Sigmoid colon (tissue), 7 donors: Measurements from ENCODE around the gene IGSF9B. TPM values are rescaled to one million over a fixed set of nuclear protein-coding genes. Genes with fewer than 3 reads are reported as not detected.

Source experiments
- DNase-seq: peaks from one replicate; pipeline ENCODE4 v3.0.0-alpha.2; 2019
- H3K27ac ChIP-seq, 4 donors: fragments of 200-600 bp; sonication (generic); one replicate each; pipeline ENCODE4 v1.5.1; 2016 to 2019; ENCODE audit warnings: mild to moderate bottlenecking in 1 of 4
- H3K27me3 ChIP-seq, 3 donors: fragments of 200-600 bp; sonication (generic); one replicate each; pipeline ENCODE4 v1.5.1; 2019; ENCODE audit warnings: mild to moderate bottlenecking in 1 of 3
- H3K36me3 ChIP-seq, 4 donors: fragments of 200-600 bp; sonication (generic); one replicate each; pipeline ENCODE4 v1.5.1; 2016 to 2019
- H3K4me1 ChIP-seq, 4 donors: fragments of 200-600 bp; sonication (generic); one replicate each; pipeline ENCODE4 v1.5.1; 2017 to 2019
- H3K4me3 ChIP-seq, 4 donors: fragments of 200-600 bp; sonication (generic); one replicate each; pipeline ENCODE4 v1.5.1; 2017 to 2019; ENCODE audit warnings: mild to moderate bottlenecking in 2 of 4, moderate library complexity in 1 of 4
- H3K9me3 ChIP-seq, 4 donors: fragments of 200-600 bp in 3 of 4; sonication (generic) in 3 of 4; one replicate each; pipeline versions ENCODE4 v1.5.1 to v1.6.1; 2013 to 2019
- EP300 ChIP-seq, 4 donors: sonication (generic); formaldehyde crosslinking; IDR thresholded peaks; one replicate each; pipeline ENCODE4 v1.6.1; 2017; ENCODE audit warnings: antibody characterized with exemption in 4 of 4
- POLR2A ChIP-seq, 2 donors: fragments of 450-650 bp; IDR thresholded peaks; one replicate each; pipeline ENCODE4 v1.6.1; 2016; ENCODE audit warnings: antibody characterized with exemption in 2 of 2, mild to moderate bottlenecking in 2 of 2, moderate library complexity in 2 of 2
- POLR2AphosphoS5 ChIP-seq, 4 donors: sonication (generic); formaldehyde crosslinking; IDR thresholded peaks; one replicate each; pipeline ENCODE4 v1.6.1; 2017; ENCODE audit warnings: antibody characterized with exemption in 4 of 4
- WGBS, 2 donors: extraction: QIAGEN DNeasy Blood & Tissue Kit; methylation state at CpG; one replicate each; pipeline ENCODE4 v1.1.7; 2013; 5-methylcytosine and 5-hydroxymethylcytosine counted together
- intact Hi-C: fragments of 100-400 bp; cut with DNase I; formaldehyde crosslinking; loops from one replicate; pipeline ENCODE4 v1.15.1; 2023
- polyA plus RNA-seq, 3 donors: library from polyadenylated mRNA; stranded (reverse); fragments of 200-250 nt; gene quantifications; one replicate each; pipeline ENCODE4 v1.2.3, GENCODE V29; 2013
- total RNA-seq, 4 donors: library from RNA; depleted of rRNA; stranded (reverse); fragments of >200 nt; gene quantifications; one replicate each; pipeline ENCODE4 v1.1.0, GENCODE V29; 2016
- TF ChIP-seq, protein P1 (sequence below), 4 experiments: fragments of 450-650 bp in 3 of 4; fragments of 200-600 bp in 1 of 4; IDR thresholded peaks; one replicate each; pipeline ENCODE4 v1.5.1; 2016 to 2019; ENCODE audit warnings: antibody characterized with exemption in 4 of 4, mild to moderate bottlenecking in 3 of 4, moderate library complexity in 2 of 4
- donor health status: healthy with polysubstance abuse.
- donor health status: Bipolar disorder and iron deficiency.
- donor health status: healthy.

IGSF9B gene
- total and polyA plus RNA-seq, 7 donors = under 0.01 to 53.7 (median 14.8) TPM; not detected in 1

DNA sequence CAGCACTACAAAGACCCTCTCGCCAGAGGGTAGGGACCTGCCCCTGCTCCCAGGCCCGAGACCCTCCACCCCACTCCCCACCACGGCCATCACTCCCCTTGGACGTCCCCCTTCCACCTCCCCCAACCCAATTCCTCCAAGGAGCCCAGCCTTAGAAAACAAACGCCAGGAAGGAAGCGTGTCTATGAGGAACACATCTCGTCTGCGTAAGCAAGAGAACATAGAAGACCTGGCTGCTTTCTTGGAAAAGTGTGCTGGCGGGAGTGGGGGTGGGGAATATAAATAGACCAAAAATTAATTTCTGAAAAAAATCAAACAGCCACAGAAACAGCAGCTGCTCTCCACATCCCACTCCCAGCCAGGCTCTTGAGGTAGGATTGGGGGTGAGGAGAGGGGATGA, 23.9 kb upstream of the IGSF9B start:
- H3K9me3 ChIP-seq = no peaks in the 10 kb centered on the region
- DNase-seq = no peak
- no peaks in the 10 kb centered on the region for H3K4me1 ChIP-seq
- WGBS, 2 donors = 45 to 51% methylated on average over 9 of the region's 9 CpGs
- peak overlapping the region in 1 of 4 donors; percentile 14 for H3K27ac ChIP-seq
- intact Hi-C loops = no loop called here
- TF ChIP-seq POLR2A (IDR thresholded peaks at IDR 0.05) (no peak), POLR2AphosphoS5 (IDR thresholded peaks at IDR 0.05) (no peak), EP300 (IDR thresholded peaks at IDR 0.05) (no peak)
- TF ChIP-seq, protein P1, sequence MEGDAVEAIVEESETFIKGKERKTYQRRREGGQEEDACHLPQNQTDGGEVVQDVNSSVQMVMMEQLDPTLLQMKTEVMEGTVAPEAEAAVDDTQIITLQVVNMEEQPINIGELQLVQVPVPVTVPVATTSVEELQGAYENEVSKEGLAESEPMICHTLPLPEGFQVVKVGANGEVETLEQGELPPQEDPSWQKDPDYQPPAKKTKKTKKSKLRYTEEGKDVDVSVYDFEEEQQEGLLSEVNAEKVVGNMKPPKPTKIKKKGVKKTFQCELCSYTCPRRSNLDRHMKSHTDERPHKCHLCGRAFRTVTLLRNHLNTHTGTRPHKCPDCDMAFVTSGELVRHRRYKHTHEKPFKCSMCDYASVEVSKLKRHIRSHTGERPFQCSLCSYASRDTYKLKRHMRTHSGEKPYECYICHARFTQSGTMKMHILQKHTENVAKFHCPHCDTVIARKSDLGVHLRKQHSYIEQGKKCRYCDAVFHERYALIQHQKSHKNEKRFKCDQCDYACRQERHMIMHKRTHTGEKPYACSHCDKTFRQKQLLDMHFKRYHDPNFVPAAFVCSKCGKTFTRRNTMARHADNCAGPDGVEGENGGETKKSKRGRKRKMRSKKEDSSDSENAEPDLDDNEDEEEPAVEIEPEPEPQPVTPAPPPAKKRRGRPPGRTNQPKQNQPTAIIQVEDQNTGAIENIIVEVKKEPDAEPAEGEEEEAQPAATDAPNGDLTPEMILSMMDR (IDR thresholded peaks at IDR 0.05) = no peak
- no peaks in the 10 kb centered on the region for H3K36me3 ChIP-seq
- no peak overlapping the region for H3K4me3 ChIP-seq
- H3K27me3 ChIP-seq = peaks cover 0 to 4% (median 0%) of the 10 kb centered on the region in 3 donors

DNA sequence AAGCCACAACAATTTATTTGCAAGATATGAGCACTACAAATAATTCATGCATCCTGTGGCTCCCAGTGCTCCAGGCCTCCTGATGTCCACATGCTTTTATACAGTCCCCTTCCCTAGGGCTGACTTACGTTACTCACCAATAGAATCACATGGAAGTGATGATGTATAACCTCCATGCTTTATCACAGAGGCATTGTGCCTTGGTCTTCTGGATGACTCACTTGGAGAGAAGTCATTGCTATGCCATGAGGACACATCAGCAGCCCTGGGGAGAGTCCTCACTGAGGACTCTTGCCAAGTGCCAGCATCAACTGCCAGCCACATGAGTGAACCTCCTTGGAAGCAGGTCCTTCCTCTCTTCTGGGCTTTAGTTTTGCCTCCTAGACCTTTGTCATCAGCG, 22.0 kb upstream of the IGSF9B start:
- H3K4me1 ChIP-seq = no peaks in the 10 kb centered on the region
- H3K27ac ChIP-seq = no peak overlapping the region
- TF ChIP-seq, protein P1 (IDR thresholded peaks at IDR 0.05) = no peak
- no peak for TF ChIP-seq EP300 (IDR thresholded peaks at IDR 0.05)
- no peak for TF ChIP-seq POLR2AphosphoS5 (IDR thresholded peaks at IDR 0.05)
- no peak for TF ChIP-seq POLR2A (IDR thresholded peaks at IDR 0.05)
- no peak for DNase-seq
- intact Hi-C loops = no loop called here
- H3K9me3 ChIP-seq = no peaks in the 10 kb centered on the region
- peaks cover 0 to 4% (median 0%) of the 10 kb centered on the region in 3 donors for H3K27me3 ChIP-seq
- H3K36me3 ChIP-seq = no peaks in the 10 kb centered on the region
- 85 to 89% methylated on average over 2 of the region's 2 CpGs for WGBS, 2 donors
- H3K4me3 ChIP-seq = no peak overlapping the region

- intact Hi-C loops = no loop called here
- no peaks in the 10 kb centered on the region for H3K4me1 ChIP-seq
- H3K9me3 ChIP-seq = no peaks in the 10 kb centered on the region
- DNase-seq = no peak
- TF ChIP-seq POLR2A (IDR thresholded peaks at IDR 0.05) = no peak
- TF ChIP-seq EP300 (IDR thresholded peaks at IDR 0.05) = no peak
- TF ChIP-seq, protein P1 (IDR thresholded peaks at IDR 0.05) = no peak
- TF ChIP-seq POLR2AphosphoS5 (IDR thresholded peaks at IDR 0.05) = no peak
- H3K27ac ChIP-seq = no peak overlapping the region
- no peaks in the 10 kb centered on the region for H3K36me3 ChIP-seq
- H3K27me3 ChIP-seq = peaks cover 0 to 4% (median 0%) of the 10 kb centered on the region in 3 donors
- WGBS, 2 donors = 54 to 72% methylated on average over 10 of the region's 10 CpGs
- H3K4me3 ChIP-seq = no peak overlapping the region
Observed at GRCh38 chr11:133977067-133977677, 20.4 kb upstream of the IGSF9B start.

- peaks cover 0 to 2% (median 0%) of the 10 kb centered on the region in 3 donors for H3K27me3 ChIP-seq
- intact Hi-C loops = no loop called here
Observed at GRCh38 chr11:133975488-133975849, 18.7 kb upstream of the IGSF9B start.

More at GRCh38 chr11:133975488-133975849, 18.7 kb upstream of the IGSF9B start:
- H3K36me3 ChIP-seq = no peaks in the 10 kb centered on the region
- TF ChIP-seq, protein P1 (IDR thresholded peaks at IDR 0.05) = no peak
- TF ChIP-seq POLR2A (IDR thresholded peaks at IDR 0.05) = no peak
- TF ChIP-seq EP300 (IDR thresholded peaks at IDR 0.05) = no peak
- no peak for TF ChIP-seq POLR2AphosphoS5 (IDR thresholded peaks at IDR 0.05)
- H3K4me1 ChIP-seq = no peaks in the 10 kb centered on the region
- 67 to 82% methylated on average over 7 of the region's 7 CpGs for WGBS, 2 donors
- no peak overlapping the region for H3K4me3 ChIP-seq
- no peak overlapping the region for H3K27ac ChIP-seq
- no peak for DNase-seq
- no peaks in the 10 kb centered on the region for H3K9me3 ChIP-seq
